ENCODE results near the gene RBM14.

DNA sequence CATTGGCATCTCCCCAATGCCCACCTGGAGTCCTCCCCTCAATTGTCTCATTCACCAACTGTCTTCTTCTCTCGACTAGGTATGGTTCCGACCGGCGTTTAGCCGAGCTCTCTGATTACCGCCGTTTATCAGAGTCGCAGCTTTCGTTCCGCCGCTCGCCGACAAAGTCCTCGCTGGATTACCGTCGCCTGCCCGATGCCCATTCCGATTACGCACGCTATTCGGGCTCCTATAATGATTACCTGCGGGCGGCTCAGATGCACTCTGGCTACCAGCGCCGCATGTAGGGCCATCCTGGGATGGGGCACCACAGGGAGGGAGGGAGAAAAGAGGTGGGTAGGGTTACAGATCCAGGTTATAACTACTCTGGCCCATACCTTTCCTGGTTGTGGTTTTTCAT, 10.0 kb downstream of the RBM14 start:
- TF ChIP-seq POLR2A (IDR thresholded peaks at IDR 0.05) (no peak), EP300 (IDR thresholded peaks at IDR 0.05) (no peak)
- TF ChIP-seq, protein P1, sequence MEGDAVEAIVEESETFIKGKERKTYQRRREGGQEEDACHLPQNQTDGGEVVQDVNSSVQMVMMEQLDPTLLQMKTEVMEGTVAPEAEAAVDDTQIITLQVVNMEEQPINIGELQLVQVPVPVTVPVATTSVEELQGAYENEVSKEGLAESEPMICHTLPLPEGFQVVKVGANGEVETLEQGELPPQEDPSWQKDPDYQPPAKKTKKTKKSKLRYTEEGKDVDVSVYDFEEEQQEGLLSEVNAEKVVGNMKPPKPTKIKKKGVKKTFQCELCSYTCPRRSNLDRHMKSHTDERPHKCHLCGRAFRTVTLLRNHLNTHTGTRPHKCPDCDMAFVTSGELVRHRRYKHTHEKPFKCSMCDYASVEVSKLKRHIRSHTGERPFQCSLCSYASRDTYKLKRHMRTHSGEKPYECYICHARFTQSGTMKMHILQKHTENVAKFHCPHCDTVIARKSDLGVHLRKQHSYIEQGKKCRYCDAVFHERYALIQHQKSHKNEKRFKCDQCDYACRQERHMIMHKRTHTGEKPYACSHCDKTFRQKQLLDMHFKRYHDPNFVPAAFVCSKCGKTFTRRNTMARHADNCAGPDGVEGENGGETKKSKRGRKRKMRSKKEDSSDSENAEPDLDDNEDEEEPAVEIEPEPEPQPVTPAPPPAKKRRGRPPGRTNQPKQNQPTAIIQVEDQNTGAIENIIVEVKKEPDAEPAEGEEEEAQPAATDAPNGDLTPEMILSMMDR (IDR thresholded peaks at IDR 0.05): no peak
